Measurements from ENCODE around the gene CALN1.
"Not testable (repeated sequence)": the region's sequence is repeated elsewhere in the genome, so short reads cannot be mapped to it uniquely, and the experiment has no call there.

The CALN1 gene

DNA sequence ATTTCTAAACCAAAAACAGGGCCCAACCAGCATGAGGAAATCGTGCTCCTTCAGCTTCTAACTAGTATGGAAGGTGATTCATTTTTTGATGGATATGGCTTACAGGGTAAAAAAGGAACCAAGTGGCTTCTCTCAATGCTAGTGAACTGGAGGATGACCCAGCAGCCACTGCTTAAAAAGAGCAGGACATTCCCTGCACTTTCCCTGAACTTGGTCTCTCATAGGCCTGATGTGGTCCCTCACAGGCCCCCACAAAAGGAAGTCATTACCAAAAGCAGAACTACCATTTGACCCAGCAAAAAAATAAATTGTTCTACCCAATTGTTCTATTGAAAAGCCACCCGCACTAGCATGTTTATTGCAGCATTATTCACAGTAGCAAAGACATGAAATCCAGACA, 188.8 kb downstream of the CALN1 start:
- no peaks in the 10 kb centered on the region for H3K4me1 Mint-ChIP-seq
- H3K9me3 Mint-ChIP-seq: no peaks in the 10 kb centered on the region
- H3K4me3 Mint-ChIP-seq: no peak overlapping the region
- H3K36me3 Mint-ChIP-seq: no peaks in the 10 kb centered on the region
- ATAC-seq: no peak
- no peak for DNase-seq (ENCODE audit: low spot score in 2 of 2)
- no peak overlapping the region for H3K27ac Mint-ChIP-seq

DNA sequence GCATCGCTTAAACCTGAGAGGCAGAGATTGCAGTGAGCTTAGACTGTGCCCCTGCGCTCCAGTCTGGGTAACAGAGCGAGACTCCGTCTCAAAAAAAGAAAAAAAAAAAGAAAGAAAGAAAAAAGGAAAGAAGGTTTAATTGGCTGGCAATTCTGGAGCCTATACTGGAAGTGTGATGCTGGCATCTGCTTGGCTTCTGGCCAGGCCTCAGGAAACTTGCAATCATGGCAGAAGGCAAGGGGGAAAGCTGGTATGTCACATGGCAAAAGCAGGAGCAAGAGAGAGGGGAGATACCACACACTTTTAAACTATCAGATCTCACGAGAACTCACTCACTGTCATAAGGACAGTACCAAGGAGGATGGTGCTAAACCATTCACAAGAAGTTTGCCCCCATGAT, 190.0 kb downstream of the CALN1 start:
- DNase-seq (ENCODE audit: low spot score in 2 of 2) (no peak), ATAC-seq (no peak)
- H3K36me3 Mint-ChIP-seq: no peaks in the 10 kb centered on the region
- no peak overlapping the region for H3K4me3 Mint-ChIP-seq
- no peak overlapping the region for H3K27ac Mint-ChIP-seq
- H3K4me1 Mint-ChIP-seq: no peaks in the 10 kb centered on the region
- no peaks in the 10 kb centered on the region for H3K9me3 Mint-ChIP-seq

DNA sequence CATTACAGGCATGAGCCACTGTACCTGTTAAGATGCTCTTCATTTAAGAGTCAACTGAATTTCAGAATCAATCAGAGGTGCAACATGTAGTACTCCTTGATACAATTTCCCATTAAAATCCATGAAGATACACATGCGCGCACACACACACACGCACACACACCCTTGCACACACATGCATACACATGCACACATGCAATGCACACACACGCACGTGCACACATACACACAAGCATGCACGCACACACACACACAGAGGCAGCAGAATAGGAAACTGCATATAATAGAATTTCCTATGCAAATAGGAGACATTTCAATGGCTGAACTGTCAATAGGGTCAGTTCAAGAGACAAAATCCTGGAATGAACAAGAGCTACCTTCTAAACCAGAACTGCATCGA, 192.6 kb downstream of the CALN1 start:
- Mint-ChIP-seq H3K9me3 (no peaks in the 10 kb centered on the region), H3K36me3 (no peaks in the 10 kb centered on the region), H3K27ac (no peak overlapping the region), H3K4me1 (no peaks in the 10 kb centered on the region), H3K4me3 (no peak overlapping the region)
- no peak for ATAC-seq
- DNase-seq (ENCODE audit: low spot score in 2 of 2): no peak

DNA sequence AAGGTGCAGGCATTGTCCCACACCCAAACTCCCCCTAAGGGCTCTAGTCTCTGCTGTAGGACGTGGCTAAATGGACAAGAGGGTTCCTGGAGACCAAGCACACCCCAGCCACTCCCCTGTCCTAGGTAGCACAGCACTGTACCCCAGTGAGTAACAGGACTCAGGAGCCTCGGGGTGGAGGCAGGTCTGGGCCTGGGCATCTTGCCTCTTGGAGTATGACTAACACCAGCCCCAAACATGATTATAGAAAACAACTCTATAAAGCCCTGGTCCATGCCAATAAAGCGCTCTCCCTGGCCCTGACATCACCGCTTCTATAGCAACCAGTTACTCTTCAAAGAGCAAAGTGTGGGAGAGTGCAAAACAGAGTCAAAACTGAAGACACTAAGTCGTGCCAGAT, 195.0 kb downstream of the CALN1 start:
- no peak overlapping the region for H3K4me3 Mint-ChIP-seq
- H3K9me3 Mint-ChIP-seq: no peaks in the 10 kb centered on the region
- H3K36me3 Mint-ChIP-seq: no peaks in the 10 kb centered on the region
- DNase-seq (ENCODE audit: low spot score in 2 of 2) (no peak), ATAC-seq (no peak)
- H3K4me1 Mint-ChIP-seq: no peaks in the 10 kb centered on the region
- H3K27ac Mint-ChIP-seq: no peak overlapping the region

DNA sequence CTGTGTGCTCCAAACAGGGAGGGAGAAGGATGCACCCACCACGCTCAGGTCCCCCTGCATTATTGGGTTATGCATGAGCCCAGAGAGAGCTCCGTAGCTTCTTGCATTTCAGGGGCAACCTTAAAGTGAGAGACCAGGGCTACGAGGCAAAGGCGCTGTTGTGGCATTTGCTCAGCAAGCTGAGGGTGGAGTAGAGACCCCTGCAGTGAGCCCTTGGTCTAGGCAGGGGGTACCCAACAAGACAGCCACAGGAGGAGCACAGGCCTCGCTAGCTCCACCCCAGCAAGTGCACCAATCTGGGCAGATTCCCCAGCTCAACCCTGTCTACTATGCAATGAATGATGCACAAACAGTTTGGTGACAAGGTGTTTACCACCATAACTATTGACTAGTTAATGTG, 198.4 kb downstream of the CALN1 start:
- ATAC-seq (no peak), DNase-seq (ENCODE audit: low spot score in 2 of 2) (no peak)
- Mint-ChIP-seq H3K27ac (no peak overlapping the region), H3K9me3 (peaks cover 13% of the 10 kb centered on the region), H3K4me3 (no peak overlapping the region), H3K4me1 (no peaks in the 10 kb centered on the region), H3K36me3 (no peaks in the 10 kb centered on the region)

DNA sequence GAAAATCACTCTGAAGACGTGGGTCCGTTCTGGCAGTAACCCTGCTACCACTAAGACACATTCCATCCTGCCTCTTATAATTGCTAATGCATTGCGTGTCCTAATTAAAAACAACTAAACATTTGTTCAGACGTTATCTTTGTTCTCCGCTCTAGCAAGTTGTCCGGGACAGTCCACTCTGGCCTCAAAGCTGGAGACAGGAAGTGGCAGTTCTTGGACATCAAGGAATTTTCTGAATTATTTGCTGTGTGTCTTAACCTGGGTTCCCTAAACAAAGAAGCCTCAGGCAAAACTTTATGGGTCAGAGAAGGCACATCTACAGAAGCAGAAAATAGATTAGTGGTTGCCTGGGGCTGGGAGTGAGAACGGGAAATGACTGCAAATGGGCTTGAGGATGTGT, 199.1 kb downstream of the CALN1 start:
- ATAC-seq (no peak), DNase-seq (ENCODE audit: low spot score in 2 of 2) (no peak)
- H3K9me3 Mint-ChIP-seq: peaks cover 14% of the 10 kb centered on the region
- H3K27ac Mint-ChIP-seq: no peak overlapping the region
- H3K4me3 Mint-ChIP-seq: no peak overlapping the region
- no peaks in the 10 kb centered on the region for H3K36me3 Mint-ChIP-seq
- H3K4me1 Mint-ChIP-seq: no peaks in the 10 kb centered on the region

DNA sequence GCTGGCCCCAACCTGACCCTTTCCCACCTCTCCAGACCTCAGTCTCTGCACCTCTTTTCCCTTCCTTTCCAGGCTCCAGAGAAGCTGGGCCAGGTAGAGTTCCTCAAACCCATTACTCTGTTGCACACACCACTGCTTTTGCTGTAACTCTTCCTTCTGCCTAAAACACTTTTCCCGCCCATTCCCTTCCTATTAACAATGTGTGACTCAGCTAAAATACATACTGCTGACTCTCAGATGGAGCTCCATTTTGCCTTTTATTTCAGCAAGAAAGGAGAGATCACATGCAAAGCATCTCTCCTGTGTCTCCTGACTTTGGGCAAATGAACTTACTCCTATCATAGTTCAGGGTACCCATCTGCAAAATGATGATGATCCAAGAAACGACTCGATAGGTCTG, 201.0 kb downstream of the CALN1 start:
- no peak for ATAC-seq
- H3K4me3 Mint-ChIP-seq: no peak overlapping the region
- no peaks in the 10 kb centered on the region for H3K4me1 Mint-ChIP-seq
- peaks cover 18% of the 10 kb centered on the region for H3K9me3 Mint-ChIP-seq
- H3K27ac Mint-ChIP-seq: no peak overlapping the region
- DNase-seq (ENCODE audit: low spot score in 2 of 2): no peak
- H3K36me3 Mint-ChIP-seq: no peaks in the 10 kb centered on the region

DNA sequence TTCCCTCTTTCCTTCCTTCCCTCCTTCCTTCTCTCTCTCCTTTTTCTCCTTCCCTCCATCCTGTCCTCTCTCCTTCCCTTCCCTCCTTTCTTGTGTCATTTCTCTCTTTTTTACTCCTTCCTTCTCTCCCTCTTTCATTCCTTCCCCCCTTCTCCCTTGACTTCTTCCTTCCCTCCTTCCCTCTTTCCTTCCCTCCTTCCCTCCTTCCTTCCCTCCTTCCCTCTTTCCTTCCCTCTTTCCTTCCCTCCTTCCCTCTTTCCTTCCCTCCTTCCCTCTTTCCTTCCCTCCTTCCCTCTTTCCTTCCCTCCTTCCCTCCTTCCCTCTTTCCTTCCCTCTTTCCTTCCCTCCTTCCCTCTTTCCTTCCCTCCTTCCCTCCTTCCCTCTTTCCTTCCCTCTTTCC, 203.1 kb downstream of the CALN1 start:
- not testable (repeated sequence) for ATAC-seq; H3K4me1 Mint-ChIP-seq; DNase-seq (ENCODE audit: low spot score in 2 of 2); H3K27ac Mint-ChIP-seq; H3K4me3 Mint-ChIP-seq; H3K36me3 Mint-ChIP-seq
- peaks cover 18% of the 10 kb centered on the region for H3K9me3 Mint-ChIP-seq

DNA sequence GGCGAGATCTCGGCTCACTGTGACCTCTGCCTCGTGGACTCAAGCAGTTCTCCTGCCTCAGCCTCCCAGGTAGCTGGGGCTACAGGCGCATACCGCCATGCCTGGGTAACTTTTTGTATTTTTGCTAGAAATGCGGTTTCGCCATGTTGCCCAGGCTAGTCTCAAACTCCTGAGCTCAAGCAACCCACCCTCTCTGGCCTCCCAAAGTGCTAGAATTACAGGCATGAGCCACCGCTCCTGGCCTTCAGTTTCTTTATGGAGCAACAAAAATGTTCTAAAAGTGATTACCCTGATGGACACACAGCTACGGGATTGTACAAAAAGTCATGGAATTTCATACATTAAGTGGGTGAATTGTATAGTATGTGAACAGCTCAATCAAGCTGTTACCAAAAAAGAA, 216.0 kb downstream of the CALN1 start:
- no peaks in the 10 kb centered on the region for H3K4me1 Mint-ChIP-seq
- no peak overlapping the region for H3K27ac Mint-ChIP-seq
- H3K9me3 Mint-ChIP-seq: peaks cover 9% of the 10 kb centered on the region
- no peaks in the 10 kb centered on the region for H3K36me3 Mint-ChIP-seq
- DNase-seq (ENCODE audit: low spot score in 2 of 2) (no peak), ATAC-seq (no peak)
- no peak overlapping the region for H3K4me3 Mint-ChIP-seq

DNA sequence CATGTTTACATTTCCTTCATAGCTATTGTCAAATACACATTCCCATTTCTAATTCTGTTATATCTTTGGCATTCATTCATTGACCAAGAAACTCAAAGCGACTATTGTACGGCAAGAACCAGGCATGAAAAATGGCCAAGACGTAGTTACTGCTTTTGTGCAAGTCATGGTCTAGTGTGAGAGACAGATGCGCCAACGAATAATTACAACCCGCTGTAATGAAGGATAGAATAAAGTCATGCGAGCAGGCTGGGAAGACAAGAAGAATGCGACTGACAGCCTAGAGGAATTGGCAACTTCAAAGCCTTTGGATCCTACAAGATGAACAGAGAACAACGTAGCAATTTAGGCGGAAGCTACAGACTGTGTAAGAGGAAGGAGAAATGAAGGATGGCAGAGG, 221.2 kb downstream of the CALN1 start:
- H3K4me1 Mint-ChIP-seq: no peaks in the 10 kb centered on the region
- no peak for ATAC-seq
- H3K27ac Mint-ChIP-seq: no peak overlapping the region
- no peak for DNase-seq (ENCODE audit: low spot score in 2 of 2)
- peaks cover 8% of the 10 kb centered on the region for H3K9me3 Mint-ChIP-seq
- no peaks in the 10 kb centered on the region for H3K36me3 Mint-ChIP-seq
- H3K4me3 Mint-ChIP-seq: no peak overlapping the region

DNA sequence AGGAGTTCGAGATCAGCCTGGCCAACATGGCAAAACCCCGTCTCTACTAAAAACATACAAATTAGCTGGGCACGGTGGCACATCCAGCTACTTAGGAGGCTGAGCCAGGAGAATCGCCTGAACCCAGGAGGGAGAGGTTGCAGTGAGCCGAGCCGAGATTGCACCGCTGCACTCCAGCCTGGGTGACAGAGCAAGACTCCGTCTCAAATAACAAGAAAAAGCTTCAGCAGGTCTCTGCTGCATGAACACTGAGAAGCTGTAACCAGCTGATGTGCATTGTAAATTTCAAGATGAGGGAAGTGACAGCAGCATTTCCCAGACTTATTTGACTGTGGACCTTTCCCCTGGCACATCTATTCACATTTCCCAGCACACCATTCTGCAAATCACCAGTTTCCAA, 222.0 kb downstream of the CALN1 start:
- ATAC-seq (no peak), DNase-seq (ENCODE audit: low spot score in 2 of 2) (no peak)
- H3K4me3 Mint-ChIP-seq: no peak overlapping the region
- H3K9me3 Mint-ChIP-seq: peaks cover 10% of the 10 kb centered on the region
- H3K36me3 Mint-ChIP-seq: no peaks in the 10 kb centered on the region
- no peak overlapping the region for H3K27ac Mint-ChIP-seq
- no peaks in the 10 kb centered on the region for H3K4me1 Mint-ChIP-seq

DNA sequence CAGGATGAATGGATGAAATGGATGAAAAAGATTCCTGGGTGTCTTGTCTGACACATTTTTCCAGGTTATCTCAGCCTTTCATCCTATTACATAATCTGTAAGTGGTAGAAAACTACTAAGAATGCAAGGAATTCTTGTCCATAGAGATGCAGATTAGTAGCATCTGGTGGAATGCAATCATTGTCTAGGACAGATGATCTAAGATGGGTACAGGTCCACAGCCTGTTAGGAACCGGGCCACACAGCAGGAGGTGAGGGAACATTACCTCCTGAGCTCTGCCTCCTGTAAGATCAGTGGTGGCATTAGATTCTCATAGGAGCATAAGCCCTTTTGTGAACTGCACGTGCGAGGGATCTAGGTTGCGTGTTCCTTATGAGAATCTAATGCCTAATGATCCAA, 225.0 kb downstream of the CALN1 start:
- Mint-ChIP-seq H3K36me3 (no peaks in the 10 kb centered on the region), H3K4me1 (no peaks in the 10 kb centered on the region), H3K9me3 (peaks cover 10% of the 10 kb centered on the region), H3K27ac (no peak overlapping the region), H3K4me3 (no peak overlapping the region)
- ATAC-seq (no peak), DNase-seq (ENCODE audit: low spot score in 2 of 2) (no peak)

DNA sequence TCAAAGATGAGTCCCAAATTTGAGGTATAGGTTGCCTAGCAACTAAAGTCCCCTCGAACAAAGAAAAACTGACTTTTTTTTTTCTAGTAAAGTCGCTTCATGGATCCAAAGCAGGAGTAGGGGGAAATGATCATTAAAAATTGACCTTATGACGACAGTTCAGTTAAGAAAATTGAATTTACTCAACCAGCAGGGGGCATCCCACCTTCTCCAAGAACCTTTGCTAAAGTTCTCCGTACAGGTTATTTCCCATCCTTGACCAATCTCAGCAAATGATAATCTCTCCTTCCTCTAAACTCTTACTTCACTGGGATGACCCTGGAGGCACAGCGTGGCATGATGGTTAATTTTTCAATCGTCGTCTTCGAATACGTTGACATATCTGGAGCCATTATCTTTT, 228.3 kb downstream of the CALN1 start:
- H3K4me1 Mint-ChIP-seq: no peaks in the 10 kb centered on the region
- H3K9me3 Mint-ChIP-seq: peaks cover 14% of the 10 kb centered on the region
- H3K36me3 Mint-ChIP-seq: no peaks in the 10 kb centered on the region
- H3K4me3 Mint-ChIP-seq: no peak overlapping the region
- H3K27ac Mint-ChIP-seq: no peak overlapping the region
- ATAC-seq: no peak
- DNase-seq (ENCODE audit: low spot score in 2 of 2): no peak

DNA sequence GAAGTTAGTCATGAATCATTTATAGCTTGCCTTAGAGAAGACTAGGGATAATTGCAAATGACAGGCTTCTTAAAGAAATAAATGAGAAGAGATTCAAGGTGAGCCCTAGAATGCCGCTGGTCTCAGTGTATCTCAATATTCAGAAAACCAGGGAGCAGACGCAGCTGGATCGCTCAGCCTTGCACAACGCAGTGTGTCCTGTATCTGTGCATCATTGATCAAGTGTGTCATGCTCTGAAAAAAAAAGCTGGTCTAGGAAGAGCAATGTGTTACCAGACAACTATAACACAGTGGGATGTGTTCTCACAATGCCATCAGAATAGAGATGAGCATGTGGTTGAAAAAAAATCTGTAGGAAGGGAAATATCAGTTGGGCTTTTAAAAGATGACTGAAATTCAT, 230.1 kb downstream of the CALN1 start:
- ATAC-seq: no peak
- Mint-ChIP-seq H3K4me3 (no peak overlapping the region), H3K4me1 (no peaks in the 10 kb centered on the region), H3K27ac (no peak overlapping the region), H3K36me3 (no peaks in the 10 kb centered on the region), H3K9me3 (peaks cover 14% of the 10 kb centered on the region)
- DNase-seq (ENCODE audit: low spot score in 2 of 2): no peak

DNA sequence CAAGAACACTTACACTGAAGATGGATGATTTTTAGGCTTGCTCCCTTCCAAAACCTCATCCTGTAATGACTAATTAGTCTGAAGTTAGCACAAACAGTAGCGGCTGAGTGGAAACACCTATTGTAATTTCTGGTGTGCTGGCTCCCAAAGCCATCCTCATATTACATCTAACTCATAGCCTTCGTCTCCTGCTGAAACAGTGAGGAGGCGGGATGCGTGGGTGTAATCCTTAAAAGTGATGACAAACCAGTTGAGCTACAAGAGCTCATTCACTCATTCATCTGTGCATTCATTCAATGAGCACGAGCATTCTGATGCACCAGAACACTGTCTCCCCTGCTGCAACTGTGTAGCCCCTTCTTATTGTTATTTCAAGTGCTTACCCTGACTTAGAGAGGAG, 235.3 kb downstream of the CALN1 start:
- Mint-ChIP-seq H3K27ac (no peak overlapping the region), H3K9me3 (peaks cover 11% of the 10 kb centered on the region), H3K4me1 (no peaks in the 10 kb centered on the region), H3K36me3 (no peaks in the 10 kb centered on the region), H3K4me3 (no peak overlapping the region)
- ATAC-seq (no peak), DNase-seq (ENCODE audit: low spot score in 2 of 2) (no peak)

DNA sequence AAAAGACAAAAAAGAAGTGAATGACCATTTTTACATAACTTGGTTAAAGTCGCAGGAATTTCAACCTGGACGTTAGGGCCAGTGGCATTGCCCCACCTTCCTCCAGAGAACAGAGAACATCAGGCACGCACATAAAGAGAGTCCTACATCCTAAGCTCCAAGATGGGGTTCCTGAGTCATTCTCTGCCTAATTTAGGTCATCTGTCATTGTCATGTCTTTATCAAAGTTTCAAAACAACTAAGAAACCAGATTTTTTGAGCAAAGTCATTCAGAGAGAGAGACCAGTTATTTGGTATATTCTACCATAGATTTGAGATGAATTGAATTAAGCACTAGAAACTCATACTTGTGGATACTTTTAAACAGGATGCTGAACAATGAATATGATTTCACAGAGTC, 241.7 kb downstream of the CALN1 start:
- no peak overlapping the region for H3K4me3 Mint-ChIP-seq

DNA sequence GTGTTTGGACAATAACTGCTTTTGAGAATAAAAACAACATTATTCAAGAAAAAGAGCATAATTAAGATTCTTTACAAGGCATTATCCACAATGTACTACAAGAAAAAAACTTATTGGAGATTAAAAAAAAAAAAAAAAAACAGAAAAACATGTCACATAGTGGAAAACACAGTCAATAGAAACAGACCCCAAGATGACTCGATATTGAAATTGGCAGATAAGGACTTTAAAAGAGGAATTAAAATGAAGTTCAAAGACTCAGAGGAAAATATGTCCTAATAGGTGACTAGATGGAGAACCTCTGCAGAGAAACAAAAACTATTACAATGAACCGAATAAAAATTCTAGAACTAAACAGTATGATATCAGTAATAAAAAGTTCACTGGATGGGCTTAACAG, 248.9 kb downstream of the CALN1 start:
- H3K4me1 Mint-ChIP-seq: no peaks in the 10 kb centered on the region
- no peak overlapping the region for H3K4me3 Mint-ChIP-seq
- no peak for DNase-seq (ENCODE audit: low spot score in 2 of 2)
- peaks cover 7% of the 10 kb centered on the region for H3K9me3 Mint-ChIP-seq
- ATAC-seq: no peak
- no peaks in the 10 kb centered on the region for H3K36me3 Mint-ChIP-seq
- no peak overlapping the region for H3K27ac Mint-ChIP-seq

More for the DNA sequence above, 241.7 kb downstream of the CALN1 start:
- DNase-seq (ENCODE audit: low spot score in 2 of 2) (no peak), ATAC-seq (no peak)
- H3K4me1 Mint-ChIP-seq: no peaks in the 10 kb centered on the region
- peaks cover 7% of the 10 kb centered on the region for H3K9me3 Mint-ChIP-seq
- H3K27ac Mint-ChIP-seq: no peak overlapping the region
- no peaks in the 10 kb centered on the region for H3K36me3 Mint-ChIP-seq

Measured in stimulated activated effector memory CD8-positive, alpha-beta T cell treated with anti-CD3 and anti-CD28 coated beads, Interleukin-12 subunit alpha, Interleukin-12 subunit beta, amount 100 ng/mL, for 72 hours (primary cell).